ENCODE results near the gene RAB14.
"Not testable (repeated sequence)": the region's sequence is repeated elsewhere in the genome, so short reads cannot be mapped to it uniquely, and the experiment has no call there.

RAB14 gene

GRCh38 chr9:121138561-121138960, 63.1 kb downstream of the RAB14 start:
- no peak for TF ChIP-seq CTCF (IDR thresholded peaks at IDR 0.05; ENCODE audit: low read depth, low read length, missing control alignments)
- in situ Hi-C loops (cut with HindIII; ENCODE audit: low pct_ligation_motif_present, low sequenced_read_pairs): no loop called here
- no peak overlapping the region for H3K27ac ChIP-seq
- DNase-seq: no peak
- no peak overlapping the region for H3K4me3 ChIP-seq (ENCODE audit: low read depth, low read length)
- no peaks in the 10 kb centered on the region for H3K36me3 ChIP-seq (replicated peaks)
- H3K27me3 ChIP-seq (replicated peaks): no peaks in the 10 kb centered on the region

- in situ Hi-C loops (cut with HindIII; ENCODE audit: low pct_ligation_motif_present, low sequenced_read_pairs): no loop called here
- no peaks in the 10 kb centered on the region for H3K27me3 ChIP-seq (replicated peaks)
- DNase-seq: no peak
- no peak for TF ChIP-seq CTCF (IDR thresholded peaks at IDR 0.05; ENCODE audit: low read depth, low read length, missing control alignments)
- H3K4me3 ChIP-seq (ENCODE audit: low read depth, low read length): no peak overlapping the region
- no peaks in the 10 kb centered on the region for H3K36me3 ChIP-seq (replicated peaks)
- no peak overlapping the region for H3K27ac ChIP-seq
Observed at GRCh38 chr9:121135642-121136041, 66.0 kb downstream of the RAB14 start.

GRCh38 chr9:121133104-121133816, 68.4 kb downstream of the RAB14 start:
- in situ Hi-C loops (cut with HindIII; ENCODE audit: low pct_ligation_motif_present, low sequenced_read_pairs): no loop called here
- no peak for TF ChIP-seq CTCF (IDR thresholded peaks at IDR 0.05; ENCODE audit: low read depth, low read length, missing control alignments)

GRCh38 chr9:121129384-121129783, 72.3 kb downstream of the RAB14 start:
- H3K27me3 ChIP-seq (replicated peaks); in situ Hi-C loops (cut with HindIII; ENCODE audit: low pct_ligation_motif_present, low sequenced_read_pairs); H3K4me3 ChIP-seq (ENCODE audit: low read depth, low read length); DNase-seq; H3K27ac ChIP-seq; H3K36me3 ChIP-seq (replicated peaks): not testable (repeated sequence)

More at GRCh38 chr9:121133104-121133816, 68.4 kb downstream of the RAB14 start:
- no peaks in the 10 kb centered on the region for H3K27me3 ChIP-seq (replicated peaks)
- no peaks in the 10 kb centered on the region for H3K36me3 ChIP-seq (replicated peaks)
- no peak overlapping the region for H3K4me3 ChIP-seq (ENCODE audit: low read depth, low read length)
- no peak overlapping the region for H3K27ac ChIP-seq
- no peak for DNase-seq
